NCI-H2029 (cell line): ENCODE data around the gene PARP3.
A peak's percentile ranks its signal among the peaks of the same experiment; 100 is the strongest.
"Not testable (repeated sequence)": the region's sequence is repeated elsewhere in the genome, so short reads cannot be mapped to it uniquely, and the experiment has no call there.

ENCODE experiments used
- DNase-seq: peaks from one replicate; lab custom pipeline; 2025; lab: John Stamatoyannopoulos, UW

Gene PARP3

GRCh38 chr3:51941798-51942602, at the start of gene PARP3, which contains the start of gene RRP9:
Gene PARP3, plus strand, starts transcription at chr3:51942363. Its CDS starts 993 bp downstream, at chr3:51943356.
Gene RRP9, minus strand, starts transcription at chr3:51941904. Its CDS starts 37 bp downstream, at chr3:51941867.
- DNase-seq = peak; percentile 97

GRCh38 chr3:51894391-51894790, 47.8 kb upstream of the PARP3 start:
- DNase-seq = no peak

GRCh38 chr3:51894939-51895338, 47.2 kb upstream of the PARP3 start:
- no peak for DNase-seq

- DNase-seq = no peak
Observed at GRCh38 chr3:51896607-51897305, 45.4 kb upstream of the PARP3 start.

- DNase-seq = no peak
Observed at GRCh38 chr3:51897391-51897790, 44.8 kb upstream of the PARP3 start.

- DNase-seq = not testable (repeated sequence)
Observed at GRCh38 chr3:51900043-51900442, 42.1 kb upstream of the PARP3 start.

GRCh38 chr3:51902361-51902760, 39.8 kb upstream of the PARP3 start:
- not testable (repeated sequence) for DNase-seq

GRCh38 chr3:51904034-51904823, 37.9 kb upstream of the PARP3 start:
- DNase-seq = no peak

GRCh38 chr3:51908026-51908425, 34.1 kb upstream of the PARP3 start:
- no peak for DNase-seq

GRCh38 chr3:51916418-51916817, 25.7 kb upstream of the PARP3 start:
- no peak for DNase-seq

- DNase-seq = no peak
Observed at GRCh38 chr3:51921081-51921578, 21.0 kb upstream of the PARP3 start.

GRCh38 chr3:51927061-51927977, 14.8 kb upstream of the PARP3 start:
- no peak for DNase-seq

- DNase-seq = no peak
Observed at GRCh38 chr3:51928438-51928837, 13.7 kb upstream of the PARP3 start.

GRCh38 chr3:51928981-51929380, 13.2 kb upstream of the PARP3 start:
- DNase-seq = not testable (repeated sequence)

GRCh38 chr3:51929420-51930003, 12.7 kb upstream of the PARP3 start:
- DNase-seq = no peak

GRCh38 chr3:51930439-51930838, 11.7 kb upstream of the PARP3 start:
- DNase-seq = no peak

- DNase-seq = no peak
Observed at GRCh38 chr3:51931756-51932155, 10.4 kb upstream of the PARP3 start.

- no peak for DNase-seq
Observed at GRCh38 chr3:51932471-51933370, 9.4 kb upstream of the PARP3 start.

GRCh38 chr3:51933471-51934138, 8.6 kb upstream of the PARP3 start:
- DNase-seq = no peak
